Dendritic cell treated with granulocyte-macrophage colony-stimulating factor and Interleukin-4, amounts not matched to agents 40 ng/mL and 50 ng/mL, for 4 days (primary cell): Measurements from ENCODE around the gene GADD45G.

Experiments
- H3K27ac Mint-ChIP-seq: one replicate; pipeline ENCODE4 v1.8.0; 2022; ENCODE audit warnings: mild to moderate bottlenecking, mixed read lengths
- H3K27me3 Mint-ChIP-seq: one replicate; pipeline ENCODE4 v1.8.0; 2022; ENCODE audit warnings: mild to moderate bottlenecking, mixed read lengths
- H3K36me3 Mint-ChIP-seq: one replicate; pipeline ENCODE4 v1.8.0; 2022; ENCODE audit warnings: low read depth, mixed read lengths
- H3K4me1 Mint-ChIP-seq: one replicate; pipeline ENCODE4 v1.8.0; 2022; ENCODE audit warnings: low read depth, mixed read lengths
- H3K4me3 Mint-ChIP-seq: one replicate; pipeline ENCODE4 v1.8.0; 2022; ENCODE audit warnings: mild to moderate bottlenecking, moderate library complexity, mixed read lengths
- H3K9me3 Mint-ChIP-seq: one replicate; pipeline ENCODE4 v1.8.0; 2022; ENCODE audit warnings: mixed read lengths
- intact Hi-C: fragments of 100-400 bp; cut with micrococcal nuclease; formaldehyde crosslinking; loops from one replicate; pipeline ENCODE4 v1.15.0; 2022

Gene GADD45G

GRCh38 chr9:89579741-89580385, 24.9 kb upstream of the GADD45G start:
- H3K4me3 Mint-ChIP-seq = no peak overlapping the region
- intact Hi-C loops = loop anchor here (5.0 kb wide), 1 partner anchor 522 kb away; no protein-coding TSS in a partner anchor

GRCh38 chr9:89586311-89586710, 18.5 kb upstream of the GADD45G start:
- H3K4me3 Mint-ChIP-seq = no peak overlapping the region
- peaks cover 7% of the 10 kb centered on the region for H3K27me3 Mint-ChIP-seq
- no peaks in the 10 kb centered on the region for H3K36me3 Mint-ChIP-seq
- H3K27ac Mint-ChIP-seq = no peak overlapping the region
- H3K9me3 Mint-ChIP-seq = peaks cover 12% of the 10 kb centered on the region
- no peaks in the 10 kb centered on the region for H3K4me1 Mint-ChIP-seq
- intact Hi-C loops = no loop called here

More at GRCh38 chr9:89579741-89580385, 24.9 kb upstream of the GADD45G start:
- Mint-ChIP-seq H3K9me3 (peaks cover 12% of the 10 kb centered on the region), H3K36me3 (no peaks in the 10 kb centered on the region), H3K27me3 (peaks cover 4% of the 10 kb centered on the region), H3K27ac (peak overlapping the region; percentile 28), H3K4me1 (peaks cover 25% of the 10 kb centered on the region)

GRCh38 chr9:89588271-89588879, 16.4 kb upstream of the GADD45G start:
- peaks cover 7% of the 10 kb centered on the region for H3K27me3 Mint-ChIP-seq
- no peaks in the 10 kb centered on the region for H3K36me3 Mint-ChIP-seq
- intact Hi-C loops = no loop called here
- no peak overlapping the region for H3K4me3 Mint-ChIP-seq
- H3K4me1 Mint-ChIP-seq = no peaks in the 10 kb centered on the region
- H3K9me3 Mint-ChIP-seq = peaks cover 10% of the 10 kb centered on the region
- no peak overlapping the region for H3K27ac Mint-ChIP-seq

- Mint-ChIP-seq H3K9me3 (no peaks in the 10 kb centered on the region), H3K4me3 (no peak overlapping the region), H3K36me3 (no peaks in the 10 kb centered on the region), H3K27me3 (peaks cover 7% of the 10 kb centered on the region), H3K4me1 (peaks cover 5% of the 10 kb centered on the region), H3K27ac (no peak overlapping the region)
- intact Hi-C loops = no loop called here
Measured at GRCh38 chr9:89590415-89590814, 14.4 kb upstream of the GADD45G start.

GRCh38 chr9:89591274-89592212, 13.3 kb upstream of the GADD45G start:
- intact Hi-C loops = no loop called here
- Mint-ChIP-seq H3K36me3 (no peaks in the 10 kb centered on the region), H3K27me3 (peaks cover 7% of the 10 kb centered on the region), H3K9me3 (no peaks in the 10 kb centered on the region), H3K27ac (no peak overlapping the region), H3K4me3 (no peak overlapping the region), H3K4me1 (peaks cover 5% of the 10 kb centered on the region)

- peaks cover 5% of the 10 kb centered on the region for H3K4me1 Mint-ChIP-seq
- intact Hi-C loops = no loop called here
- H3K36me3 Mint-ChIP-seq = no peaks in the 10 kb centered on the region
- no peak overlapping the region for H3K4me3 Mint-ChIP-seq
- no peak overlapping the region for H3K27ac Mint-ChIP-seq
- no peaks in the 10 kb centered on the region for H3K9me3 Mint-ChIP-seq
- H3K27me3 Mint-ChIP-seq = peaks cover 8% of the 10 kb centered on the region
Measured at GRCh38 chr9:89592213-89592815, 12.5 kb upstream of the GADD45G start.

- peaks cover 5% of the 10 kb centered on the region for H3K4me1 Mint-ChIP-seq
- H3K36me3 Mint-ChIP-seq = no peaks in the 10 kb centered on the region
- intact Hi-C loops = no loop called here
- no peak overlapping the region for H3K27ac Mint-ChIP-seq
- H3K27me3 Mint-ChIP-seq = peaks cover 8% of the 10 kb centered on the region
- H3K9me3 Mint-ChIP-seq = no peaks in the 10 kb centered on the region
- H3K4me3 Mint-ChIP-seq = no peak overlapping the region
Measured at GRCh38 chr9:89592963-89593726, 11.7 kb upstream of the GADD45G start.

- peaks cover 5% of the 10 kb centered on the region for H3K4me1 Mint-ChIP-seq
- intact Hi-C loops = no loop called here
- no peak overlapping the region for H3K4me3 Mint-ChIP-seq
- H3K36me3 Mint-ChIP-seq = no peaks in the 10 kb centered on the region
- peaks cover 6% of the 10 kb centered on the region for H3K27me3 Mint-ChIP-seq
- H3K9me3 Mint-ChIP-seq = no peaks in the 10 kb centered on the region
- H3K27ac Mint-ChIP-seq = no peak overlapping the region
Measured at GRCh38 chr9:89593727-89594427, 10.9 kb upstream of the GADD45G start.

- Mint-ChIP-seq H3K27ac (no peak overlapping the region), H3K4me1 (peaks cover 5% of the 10 kb centered on the region), H3K4me3 (no peak overlapping the region), H3K36me3 (no peaks in the 10 kb centered on the region), H3K9me3 (no peaks in the 10 kb centered on the region), H3K27me3 (peaks cover 6% of the 10 kb centered on the region)
- intact Hi-C loops = no loop called here
Measured at GRCh38 chr9:89594811-89595550, 9.8 kb upstream of the GADD45G start.

- intact Hi-C loops = no loop called here
- H3K4me3 Mint-ChIP-seq = no peak overlapping the region
- H3K27ac Mint-ChIP-seq = no peak overlapping the region
- H3K4me1 Mint-ChIP-seq = peaks cover 5% of the 10 kb centered on the region
- H3K27me3 Mint-ChIP-seq = peaks cover 6% of the 10 kb centered on the region
- no peaks in the 10 kb centered on the region for H3K9me3 Mint-ChIP-seq
- H3K36me3 Mint-ChIP-seq = no peaks in the 10 kb centered on the region
Measured at GRCh38 chr9:89595646-89596045, 9.2 kb upstream of the GADD45G start.

- no peak overlapping the region for H3K27ac Mint-ChIP-seq
- no peaks in the 10 kb centered on the region for H3K9me3 Mint-ChIP-seq
- peaks cover 5% of the 10 kb centered on the region for H3K4me1 Mint-ChIP-seq
- H3K36me3 Mint-ChIP-seq = no peaks in the 10 kb centered on the region
- intact Hi-C loops = no loop called here
- H3K27me3 Mint-ChIP-seq = peaks cover 9% of the 10 kb centered on the region
- H3K4me3 Mint-ChIP-seq = no peak overlapping the region
Measured at GRCh38 chr9:89596937-89597555, 7.8 kb upstream of the GADD45G start.
